HG03175 (cell line): ENCODE data around the gene ZBTB20.
A peak's percentile ranks its signal among the peaks of the same experiment; 100 is the strongest.

ENCODE experiments used
- ATAC-seq: cut with Tn5 transposase; IDR thresholded peaks from one replicate; pipeline ENCODE4 v1.9.1; 2021; ENCODE audit warnings: mild to moderate bottlenecking, moderate library complexity; ENCODE audit not compliant: unreplicated experiment

The ZBTB20 gene

GRCh38 chr3:114393367-114394072 is 753.6 kb downstream of the ZBTB20 start:
- no peak for ATAC-seq

GRCh38 chr3:114392831-114393230 is 754.3 kb downstream of the ZBTB20 start:
- no peak for ATAC-seq

- ATAC-seq, result no peak
Measured at GRCh38 chr3:114389156-114389555, 757.9 kb downstream of the ZBTB20 start.

GRCh38 chr3:114384558-114384903 is 762.6 kb downstream of the ZBTB20 start:
- ATAC-seq, result no peak

- peak; percentile 91 for ATAC-seq
Measured at GRCh38 chr3:114383875-114384557, 763.1 kb downstream of the ZBTB20 start.

GRCh38 chr3:114380233-114380651 is 766.8 kb downstream of the ZBTB20 start:
- no peak for ATAC-seq

GRCh38 chr3:114379266-114379665 is 767.8 kb downstream of the ZBTB20 start:
- ATAC-seq, result no peak

GRCh38 chr3:114378760-114379159 is 768.3 kb downstream of the ZBTB20 start:
- no peak for ATAC-seq

GRCh38 chr3:114377426-114377825 is 769.7 kb downstream of the ZBTB20 start:
- ATAC-seq, result no peak

- ATAC-seq, result no peak
Measured at GRCh38 chr3:114376516-114377185, 770.4 kb downstream of the ZBTB20 start.

- no peak for ATAC-seq
Measured at GRCh38 chr3:114375608-114376421, 771.3 kb downstream of the ZBTB20 start.

GRCh38 chr3:114374433-114374990 is 772.6 kb downstream of the ZBTB20 start:
- no peak for ATAC-seq

GRCh38 chr3:114370537-114371174 is 776.4 kb downstream of the ZBTB20 start:
- no peak for ATAC-seq

- ATAC-seq, result no peak
Measured at GRCh38 chr3:114365909-114366308, 781.2 kb downstream of the ZBTB20 start.

- no peak for ATAC-seq
Measured at GRCh38 chr3:114364806-114365654, 782.1 kb downstream of the ZBTB20 start.

GRCh38 chr3:114363554-114364202 is 783.4 kb downstream of the ZBTB20 start:
- ATAC-seq, result no peak

- ATAC-seq, result no peak
Measured at GRCh38 chr3:114362815-114363214, 784.3 kb downstream of the ZBTB20 start.

- ATAC-seq, result no peak
Measured at GRCh38 chr3:114361391-114361790, 785.7 kb downstream of the ZBTB20 start.

GRCh38 chr3:114356525-114356924 is 790.6 kb downstream of the ZBTB20 start:
- no peak for ATAC-seq
